Astrocyte of the spinal cord (primary cell): ENCODE measurements around the gene BDNF.
A peak's percentile ranks its signal among the peaks of the same experiment; 100 is the strongest.

Experiments used
- DNase-seq: peaks from one replicate; pipeline ENCODE4 v3.0.0; 2011; ENCODE audit warnings: low read depth, low spot score
- H3K4me3 ChIP-seq: 2 replicates; pipeline ENCODE4 v1.5.1; 2011; ENCODE audit warnings: low read depth, mild to moderate bottlenecking, low read length, moderate library complexity
- in situ Hi-C: cut with HindIII; loops from 2 replicates; pipeline ENCODE4 v1.10.0; 2017; ENCODE audit warnings: low sequenced_read_pairs
- TF ChIP-seq, protein P1 (sequence below): IDR thresholded peaks from 2 replicates; pipeline ENCODE4 v1.5.1; 2012; ENCODE audit warnings: low read depth, mild to moderate bottlenecking, low read length, inconsistent platforms

BDNF gene

DNA sequence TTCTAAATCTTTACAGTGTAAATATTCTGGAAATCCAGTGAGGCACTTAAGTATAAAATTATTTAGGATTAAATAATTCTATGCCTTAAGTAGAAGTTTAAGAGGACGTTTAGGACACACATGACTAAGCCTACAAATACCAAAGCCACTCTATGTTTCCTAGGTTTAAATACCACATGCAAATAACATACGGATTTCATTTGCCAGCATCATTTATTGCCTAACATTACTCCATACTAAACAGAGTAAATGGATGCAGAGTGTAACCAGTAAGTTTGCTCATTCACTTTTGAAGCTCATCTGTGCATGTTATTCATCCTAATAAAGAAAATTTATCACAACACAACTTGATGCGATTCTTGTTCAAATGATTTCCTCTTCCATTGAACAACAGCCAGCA is 4.1 kb downstream of the BDNF start:
- TF ChIP-seq, protein P1, sequence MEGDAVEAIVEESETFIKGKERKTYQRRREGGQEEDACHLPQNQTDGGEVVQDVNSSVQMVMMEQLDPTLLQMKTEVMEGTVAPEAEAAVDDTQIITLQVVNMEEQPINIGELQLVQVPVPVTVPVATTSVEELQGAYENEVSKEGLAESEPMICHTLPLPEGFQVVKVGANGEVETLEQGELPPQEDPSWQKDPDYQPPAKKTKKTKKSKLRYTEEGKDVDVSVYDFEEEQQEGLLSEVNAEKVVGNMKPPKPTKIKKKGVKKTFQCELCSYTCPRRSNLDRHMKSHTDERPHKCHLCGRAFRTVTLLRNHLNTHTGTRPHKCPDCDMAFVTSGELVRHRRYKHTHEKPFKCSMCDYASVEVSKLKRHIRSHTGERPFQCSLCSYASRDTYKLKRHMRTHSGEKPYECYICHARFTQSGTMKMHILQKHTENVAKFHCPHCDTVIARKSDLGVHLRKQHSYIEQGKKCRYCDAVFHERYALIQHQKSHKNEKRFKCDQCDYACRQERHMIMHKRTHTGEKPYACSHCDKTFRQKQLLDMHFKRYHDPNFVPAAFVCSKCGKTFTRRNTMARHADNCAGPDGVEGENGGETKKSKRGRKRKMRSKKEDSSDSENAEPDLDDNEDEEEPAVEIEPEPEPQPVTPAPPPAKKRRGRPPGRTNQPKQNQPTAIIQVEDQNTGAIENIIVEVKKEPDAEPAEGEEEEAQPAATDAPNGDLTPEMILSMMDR = no peak
- in situ Hi-C loops = no loop called here

DNA sequence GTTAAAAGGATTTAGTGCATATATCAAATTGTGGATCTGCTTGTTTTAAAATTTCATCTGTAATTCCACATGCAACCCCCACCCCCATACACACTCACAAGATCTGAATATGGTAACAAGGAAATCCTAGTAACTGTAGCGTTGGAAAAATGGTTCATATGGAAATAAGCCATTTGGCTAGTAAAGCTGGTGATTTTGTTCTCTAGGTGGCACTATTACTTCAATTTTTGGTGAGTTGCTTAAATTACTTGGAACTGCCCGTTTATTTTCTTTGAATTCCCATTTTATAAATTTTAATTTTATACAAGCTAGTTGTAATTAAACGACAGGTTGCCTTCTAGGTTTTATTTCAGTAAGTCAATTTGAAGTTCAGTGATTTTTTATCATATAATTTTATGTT is 5.3 kb downstream of the BDNF start:
- peak; percentile 62 for DNase-seq
- TF ChIP-seq, protein P1 = peak; percentile 50
- in situ Hi-C loops = no loop called here
- no peak overlapping the region for H3K4me3 ChIP-seq

More for the DNA sequence above, 4.1 kb downstream of the BDNF start:
- no peak overlapping the region for H3K4me3 ChIP-seq
- no peak for DNase-seq

DNA sequence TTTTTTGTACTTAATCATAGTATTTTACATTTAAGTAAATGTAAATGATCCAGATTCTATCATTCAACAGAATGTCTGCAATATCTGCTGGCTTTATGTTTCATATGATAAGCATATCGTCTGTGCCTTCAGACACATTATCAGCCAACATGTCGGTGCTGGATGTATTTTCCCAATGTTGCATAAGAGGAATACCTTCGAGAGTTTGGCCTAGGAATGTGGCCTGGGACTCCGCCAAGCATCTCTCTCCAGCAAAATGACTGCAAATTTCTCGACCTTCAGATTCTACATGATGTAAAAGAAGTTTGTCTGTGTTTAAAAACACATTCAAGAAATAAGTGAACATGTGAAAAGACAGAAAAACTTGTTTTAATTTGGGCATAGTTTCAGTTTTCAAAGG is 6.9 kb downstream of the BDNF start:
- H3K4me3 ChIP-seq = no peak overlapping the region
- no peak for DNase-seq
- TF ChIP-seq, protein P1 = no peak
- in situ Hi-C loops = no loop called here

- in situ Hi-C loops = no loop called here
- DNase-seq = no peak
- H3K4me3 ChIP-seq = no peak overlapping the region
- TF ChIP-seq, protein P1 = no peak
These were observed 7.5 kb downstream of the BDNF start for GRCh38 chr11:27692781-27693180.

DNA sequence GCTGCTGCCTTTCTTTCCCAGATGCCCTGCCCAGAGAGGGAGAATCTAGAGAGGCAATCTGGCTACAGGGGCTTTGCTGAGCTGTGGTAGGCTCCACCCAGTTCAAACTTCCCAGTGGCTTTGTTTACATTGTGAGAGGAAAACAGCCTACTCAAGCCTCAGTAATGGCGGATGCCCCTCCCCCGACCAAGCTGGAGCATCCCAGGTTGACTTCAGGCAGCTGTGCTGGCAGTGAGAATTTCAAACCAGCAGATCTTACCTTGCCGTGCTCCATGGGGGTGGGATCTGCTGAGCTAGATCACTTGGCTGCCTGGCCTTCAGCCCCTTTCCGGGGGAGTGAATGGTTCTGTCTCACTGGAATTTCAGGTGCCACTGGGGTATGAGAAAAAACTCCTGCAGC is 12.2 kb downstream of the BDNF start:
- H3K4me3 ChIP-seq = no peak overlapping the region
- no peak for DNase-seq
- in situ Hi-C loops = no loop called here
- TF ChIP-seq, protein P1 = no peak

DNA sequence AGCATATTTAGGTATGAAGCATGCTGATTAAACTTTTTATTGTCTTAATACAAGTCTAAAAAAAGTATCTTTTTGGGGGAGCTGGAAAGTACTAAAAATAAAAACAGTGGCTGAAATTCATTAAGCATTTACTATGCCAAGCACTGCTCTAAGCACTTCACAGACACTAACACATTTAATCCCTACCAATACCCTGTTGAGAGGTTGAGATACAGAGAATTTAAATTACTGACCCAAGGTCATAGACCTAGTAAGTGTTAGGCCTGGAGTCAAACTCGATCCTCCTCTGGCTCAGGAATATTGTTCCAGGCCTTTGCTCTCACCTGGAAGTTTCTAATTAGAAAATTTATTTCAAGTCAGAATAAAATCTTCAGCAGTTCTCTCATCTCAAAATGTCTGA is 18.6 kb downstream of the BDNF start:
- in situ Hi-C loops = no loop called here
- TF ChIP-seq, protein P1 = no peak
- DNase-seq = no peak
- no peak overlapping the region for H3K4me3 ChIP-seq
